ENCODE results near the gene POLR3E.

POLR3E gene, protein sequence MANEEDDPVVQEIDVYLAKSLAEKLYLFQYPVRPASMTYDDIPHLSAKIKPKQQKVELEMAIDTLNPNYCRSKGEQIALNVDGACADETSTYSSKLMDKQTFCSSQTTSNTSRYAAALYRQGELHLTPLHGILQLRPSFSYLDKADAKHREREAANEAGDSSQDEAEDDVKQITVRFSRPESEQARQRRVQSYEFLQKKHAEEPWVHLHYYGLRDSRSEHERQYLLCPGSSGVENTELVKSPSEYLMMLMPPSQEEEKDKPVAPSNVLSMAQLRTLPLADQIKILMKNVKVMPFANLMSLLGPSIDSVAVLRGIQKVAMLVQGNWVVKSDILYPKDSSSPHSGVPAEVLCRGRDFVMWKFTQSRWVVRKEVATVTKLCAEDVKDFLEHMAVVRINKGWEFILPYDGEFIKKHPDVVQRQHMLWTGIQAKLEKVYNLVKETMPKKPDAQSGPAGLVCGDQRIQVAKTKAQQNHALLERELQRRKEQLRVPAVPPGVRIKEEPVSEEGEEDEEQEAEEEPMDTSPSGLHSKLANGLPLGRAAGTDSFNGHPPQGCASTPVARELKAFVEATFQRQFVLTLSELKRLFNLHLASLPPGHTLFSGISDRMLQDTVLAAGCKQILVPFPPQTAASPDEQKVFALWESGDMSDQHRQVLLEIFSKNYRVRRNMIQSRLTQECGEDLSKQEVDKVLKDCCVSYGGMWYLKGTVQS

DNA sequence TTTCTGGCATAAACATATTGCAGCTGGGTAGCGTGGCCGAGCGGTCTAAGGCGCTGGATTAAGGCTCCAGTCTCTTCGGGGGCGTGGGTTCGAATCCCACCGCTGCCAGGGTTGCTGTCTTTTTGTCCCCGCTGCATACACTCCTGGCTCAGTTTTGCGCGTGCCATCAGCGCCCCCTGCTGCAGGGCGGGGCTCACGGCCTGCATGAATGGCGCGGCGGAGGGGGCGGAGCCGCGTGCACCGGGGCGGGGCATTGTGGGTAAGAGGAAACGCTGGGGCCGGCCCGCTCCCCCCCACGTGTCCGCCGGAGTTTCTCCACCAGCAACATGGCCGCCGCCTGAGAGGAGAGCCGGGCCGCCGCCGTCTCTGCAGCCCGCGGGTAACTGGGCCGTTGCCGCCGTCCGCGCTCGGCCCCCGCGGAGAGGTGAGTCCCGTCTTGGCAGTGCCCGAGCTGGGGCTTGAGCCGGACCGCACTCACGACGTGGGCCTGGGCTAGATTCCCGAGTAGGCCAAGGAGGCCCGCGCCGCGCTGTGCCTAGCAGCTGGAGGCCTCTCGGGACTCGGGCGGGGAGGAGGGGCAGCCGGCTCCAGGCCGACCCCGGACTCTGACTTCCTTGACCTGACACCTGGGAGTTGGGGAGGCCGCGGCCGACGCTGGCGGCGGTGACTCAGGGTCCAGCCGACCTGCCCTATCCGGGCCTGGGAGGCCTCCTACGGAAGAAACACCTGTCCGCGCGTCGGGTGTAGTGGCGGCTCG lies at the start of gene POLR3E:
TSS of gene POLR3E (plus strand) at position 296 of the 757 bp plus-strand sequence. CDS start 5,560 bp downstream, outside the sequence.
- no peak for FAIRE-seq

DNA sequence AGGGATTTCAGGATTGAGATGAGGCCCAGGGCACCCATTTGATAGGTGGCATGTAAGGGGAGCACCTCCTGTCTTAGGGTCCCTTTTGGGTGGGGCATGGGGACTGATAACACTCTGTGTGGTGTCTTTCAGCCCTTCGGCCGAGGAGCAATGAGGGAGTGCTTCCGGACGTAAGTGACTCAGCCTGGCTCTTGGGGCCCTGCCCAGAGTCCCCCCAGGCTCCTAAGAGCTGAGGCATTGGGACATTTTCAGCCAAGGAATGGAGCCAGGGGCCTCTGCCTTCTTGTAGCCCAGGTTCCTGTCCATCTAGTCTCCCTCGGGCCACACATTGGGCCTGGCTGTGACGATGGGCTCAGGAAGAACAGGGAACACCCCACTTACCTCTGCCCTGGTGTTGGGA lies 46.7 kb upstream of the POLR3E start:
- no peak for FAIRE-seq

DNA sequence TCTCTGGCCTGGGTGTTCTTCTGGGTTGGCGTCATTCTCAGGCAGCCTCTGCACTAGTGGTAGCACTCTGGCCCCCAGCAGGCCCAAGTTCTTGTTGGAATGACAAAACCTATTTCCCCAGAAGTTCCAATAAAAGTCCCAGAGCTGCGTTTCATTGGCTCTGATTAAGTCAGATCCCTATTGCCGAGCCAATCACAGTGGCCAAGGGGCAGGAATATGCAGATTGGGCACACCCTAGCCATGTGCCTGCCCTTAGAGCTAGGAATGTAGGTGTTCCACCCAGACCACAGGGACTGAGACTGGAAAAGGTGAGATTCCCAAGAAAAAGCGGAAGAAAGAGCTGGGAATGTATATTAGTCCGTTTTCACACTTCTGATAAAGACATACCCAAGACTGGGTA lies 44.9 kb upstream of the POLR3E start:
- no peak for FAIRE-seq

DNA sequence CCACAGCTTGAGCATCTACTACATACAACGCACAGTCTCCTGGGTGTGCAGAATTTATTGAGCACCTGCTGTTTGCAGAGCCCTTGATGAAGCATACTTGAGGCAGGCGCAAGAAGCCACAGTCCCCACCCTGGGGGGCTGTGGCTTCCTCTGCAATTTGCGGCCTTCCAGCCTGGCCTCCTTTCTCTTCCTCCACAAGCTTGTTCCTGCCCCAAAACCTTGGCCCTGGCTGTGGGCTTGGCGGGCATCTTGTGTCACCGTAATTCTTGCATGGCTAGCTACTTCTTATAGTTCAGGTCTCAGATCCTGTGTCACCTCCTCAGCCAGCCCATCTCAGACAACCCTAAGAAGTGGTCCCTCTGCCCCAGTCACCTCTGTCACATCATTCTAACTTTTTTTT lies 43.9 kb upstream of the POLR3E start:
- no peak for FAIRE-seq

DNA sequence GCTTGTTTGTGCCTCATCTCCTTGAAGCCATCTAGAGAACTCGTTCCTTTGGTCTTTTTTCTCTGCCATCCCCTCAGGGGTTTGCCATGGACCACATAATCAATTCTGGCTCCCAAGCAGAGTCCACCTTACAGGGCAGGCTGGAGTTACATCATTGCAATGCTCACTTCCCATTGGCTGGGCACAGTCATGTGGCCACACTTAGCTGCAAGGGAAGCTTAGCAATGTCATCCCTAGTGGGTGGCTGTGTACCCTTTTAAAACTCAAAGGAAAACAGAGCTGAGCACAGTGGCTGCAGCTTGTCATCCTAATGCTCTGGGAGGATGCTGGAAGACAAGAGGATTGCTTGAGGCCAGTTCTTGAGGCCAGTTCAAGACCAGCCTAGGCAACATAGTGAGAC lies 41.9 kb upstream of the POLR3E start:
- FAIRE-seq: no peak

DNA sequence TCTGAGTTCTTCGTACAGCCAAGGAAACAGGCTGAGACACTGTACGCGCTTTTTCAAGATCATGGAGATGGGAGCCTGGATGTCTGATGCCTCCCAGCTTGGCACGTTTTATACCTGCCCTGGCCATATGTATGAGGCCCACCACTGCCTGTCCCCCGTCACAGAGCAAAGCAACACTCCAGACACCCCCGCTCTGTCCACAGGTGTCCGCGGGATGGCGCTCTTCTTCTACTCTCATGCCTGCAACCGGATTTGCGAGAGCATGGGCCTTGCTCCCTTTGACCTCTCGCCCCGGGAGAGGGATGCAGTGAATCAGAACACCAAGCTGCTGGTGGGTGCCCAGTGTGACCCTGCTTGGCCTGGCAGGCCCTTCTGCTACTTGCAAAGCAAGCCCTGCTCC lies 39.8 kb upstream of the POLR3E start:
- no peak for FAIRE-seq

DNA sequence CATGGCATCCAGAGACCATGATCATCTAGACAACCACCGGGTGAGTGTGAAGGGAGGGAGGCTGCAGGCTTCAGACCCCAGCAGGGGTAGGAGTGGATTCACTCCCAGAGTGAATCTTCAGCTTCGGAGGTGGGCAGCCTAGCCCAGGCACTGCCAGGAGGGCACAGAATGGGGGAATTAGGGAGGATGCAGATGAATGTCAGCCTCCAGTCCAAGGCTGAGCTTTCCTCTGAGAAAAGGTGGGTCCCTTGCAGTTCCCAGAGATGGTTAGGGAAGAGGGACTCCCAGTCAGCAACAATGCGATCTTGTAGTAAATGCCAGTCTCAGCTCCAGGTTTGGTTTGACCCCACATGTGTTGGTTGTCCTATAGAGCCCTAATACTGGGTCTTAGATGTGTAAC lies 36.7 kb upstream of the POLR3E start:
- FAIRE-seq: no peak

DNA sequence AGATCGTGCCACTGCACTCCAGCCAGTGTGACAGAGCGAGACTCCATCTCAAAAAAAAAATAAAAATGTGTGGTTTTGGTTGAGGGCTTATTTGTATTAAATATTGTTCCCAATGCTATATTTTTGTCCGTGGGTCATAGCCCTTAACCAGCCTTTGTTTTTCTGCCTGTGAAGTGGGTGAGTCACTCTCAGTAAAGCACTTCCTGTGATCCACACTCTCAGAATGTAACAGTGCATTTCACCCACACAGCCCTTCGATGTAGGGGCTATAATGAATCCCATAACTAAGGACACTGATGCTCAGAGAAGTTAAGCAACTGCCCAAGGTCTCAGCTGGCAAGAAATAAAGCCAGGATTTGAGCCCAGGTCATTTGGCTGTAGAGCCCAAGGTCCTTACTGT lies 34.7 kb upstream of the POLR3E start:
- no peak for FAIRE-seq

DNA sequence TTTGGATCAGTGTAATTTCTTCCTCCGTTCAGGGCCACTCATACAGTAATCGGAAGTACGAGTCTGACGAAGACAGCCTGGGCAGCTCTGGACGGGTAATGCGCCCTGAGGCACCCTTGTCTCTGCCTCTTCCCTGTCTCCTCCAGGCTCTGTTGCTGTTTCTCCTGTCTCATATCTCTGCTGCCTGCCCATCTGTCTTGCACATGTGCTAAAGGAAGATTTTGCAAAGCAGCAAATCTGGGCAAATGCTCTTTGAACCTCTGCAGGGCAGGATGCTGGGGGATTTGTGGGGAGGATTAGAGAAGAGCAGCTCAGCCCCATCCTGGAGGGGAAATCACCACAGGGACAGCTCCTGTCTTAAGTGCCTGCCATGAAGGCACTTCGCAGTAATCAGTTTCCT lies 32.4 kb upstream of the POLR3E start:
- FAIRE-seq: no peak

DNA sequence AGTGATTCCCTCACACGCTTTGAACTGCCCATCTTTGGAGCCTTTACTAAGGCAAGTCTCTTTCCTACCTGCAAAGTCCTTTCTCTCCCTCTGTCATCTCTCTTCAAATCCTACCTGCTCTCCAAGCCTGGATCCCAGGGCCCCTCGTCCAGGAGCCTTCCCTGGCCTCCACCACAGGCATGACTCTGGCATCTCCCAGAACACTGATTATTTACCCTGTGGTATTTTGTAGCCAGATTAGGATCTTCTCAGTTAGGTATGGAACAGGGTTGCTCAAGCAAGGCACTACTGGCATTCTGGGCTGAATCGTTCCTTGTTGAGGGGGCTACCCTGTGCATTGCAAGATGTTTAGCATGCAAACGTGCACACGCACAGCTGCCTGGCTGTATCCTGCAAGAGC lies 31.9 kb upstream of the POLR3E start:
- FAIRE-seq: no peak

DNA sequence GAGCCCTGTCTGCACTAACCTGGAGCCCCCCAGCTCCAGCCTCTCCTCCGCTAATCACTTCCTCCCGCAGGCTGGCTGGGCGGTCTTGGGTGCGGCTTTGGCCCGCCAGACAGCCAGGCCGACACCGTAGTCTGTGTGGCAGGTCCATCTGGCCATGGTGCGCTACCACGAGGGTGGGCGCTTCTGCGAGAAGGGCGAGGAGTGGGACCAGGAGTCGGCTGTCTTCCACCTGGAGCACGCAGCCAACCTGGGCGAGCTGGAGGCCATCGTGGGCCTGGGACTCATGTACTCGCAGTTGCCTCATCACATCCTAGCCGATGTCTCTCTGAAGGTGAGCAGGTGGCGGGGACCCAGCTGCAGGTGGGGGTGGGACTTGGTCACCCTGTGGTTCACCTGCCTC lies 30.7 kb upstream of the POLR3E start:
- FAIRE-seq: no peak

DNA sequence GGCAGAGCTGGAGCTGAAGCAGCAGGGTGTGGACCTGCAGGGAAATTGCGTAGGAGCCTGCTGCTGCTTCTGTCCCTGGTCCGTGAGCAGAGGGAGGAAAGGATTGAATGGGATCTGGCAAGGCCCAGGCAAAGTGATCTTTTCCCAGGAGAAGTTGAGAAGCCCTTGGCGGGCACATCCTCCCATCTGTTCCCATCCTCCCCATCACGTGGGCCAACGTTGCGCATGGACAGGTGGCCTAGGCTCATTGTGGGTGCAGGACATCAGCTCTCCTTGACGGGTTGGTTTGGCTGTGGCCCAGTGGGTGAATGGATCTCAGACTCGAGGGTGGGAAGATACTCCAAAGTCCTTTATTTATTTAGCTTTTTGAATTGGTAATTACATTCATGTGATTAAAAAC lies 29.4 kb upstream of the POLR3E start:
- FAIRE-seq: no peak

DNA sequence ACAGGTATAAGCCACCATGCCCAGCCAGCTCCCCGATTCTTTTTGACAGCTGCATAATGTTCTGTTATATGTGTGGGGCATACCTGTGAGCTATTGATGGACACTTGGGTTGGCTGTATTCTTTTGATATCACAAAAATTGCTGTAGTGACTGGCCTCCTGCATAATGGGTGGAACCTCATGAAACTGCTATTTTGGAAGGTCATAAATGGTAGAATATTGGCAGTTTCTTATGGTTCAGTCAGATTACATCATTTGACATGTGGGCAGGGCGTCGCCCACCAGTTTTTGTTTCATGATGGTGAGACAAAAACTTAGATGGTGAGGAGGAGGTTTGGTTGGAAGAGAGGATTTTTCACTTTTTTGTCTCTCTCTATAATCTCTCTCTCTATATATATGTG lies 26.7 kb upstream of the POLR3E start:
- FAIRE-seq: no peak

DNA sequence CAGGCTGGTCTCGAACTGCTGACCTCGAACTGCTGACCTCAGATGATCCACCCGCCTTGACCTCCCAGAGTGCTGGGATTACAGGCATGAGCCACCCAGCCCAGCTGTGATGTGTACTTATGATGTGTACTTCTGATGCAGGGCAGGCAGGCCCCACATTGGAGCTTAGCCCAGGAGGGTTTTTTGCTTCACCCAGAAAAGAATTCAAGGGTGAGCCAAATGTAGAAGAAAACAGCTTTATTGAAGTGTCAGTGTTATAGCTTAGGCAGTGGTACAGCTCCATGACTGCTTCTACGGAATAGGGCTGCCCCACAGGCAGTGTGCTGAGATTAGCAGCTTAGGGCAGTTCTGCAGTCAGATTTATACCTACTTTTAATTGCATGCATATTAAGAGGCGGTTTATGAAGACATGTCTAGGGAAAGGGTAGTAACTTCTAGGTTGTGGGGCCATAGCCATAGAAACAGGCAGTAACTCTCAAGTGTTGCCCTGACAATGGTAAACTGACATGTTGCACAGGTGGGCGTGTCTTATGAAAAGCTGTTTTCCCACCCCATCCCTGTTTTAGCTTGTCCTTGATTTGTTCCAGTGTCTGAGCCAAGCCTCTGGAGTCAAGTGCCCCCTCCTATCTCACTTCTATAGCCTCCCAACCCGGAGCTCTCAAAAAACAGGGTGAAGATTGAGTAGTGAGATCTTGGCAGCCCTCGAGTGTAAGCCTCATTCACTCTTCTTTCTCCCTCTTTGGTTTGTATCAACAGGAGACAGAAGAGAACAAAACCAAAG lies 24.1 kb upstream of the POLR3E start:
- no peak for FAIRE-seq

DNA sequence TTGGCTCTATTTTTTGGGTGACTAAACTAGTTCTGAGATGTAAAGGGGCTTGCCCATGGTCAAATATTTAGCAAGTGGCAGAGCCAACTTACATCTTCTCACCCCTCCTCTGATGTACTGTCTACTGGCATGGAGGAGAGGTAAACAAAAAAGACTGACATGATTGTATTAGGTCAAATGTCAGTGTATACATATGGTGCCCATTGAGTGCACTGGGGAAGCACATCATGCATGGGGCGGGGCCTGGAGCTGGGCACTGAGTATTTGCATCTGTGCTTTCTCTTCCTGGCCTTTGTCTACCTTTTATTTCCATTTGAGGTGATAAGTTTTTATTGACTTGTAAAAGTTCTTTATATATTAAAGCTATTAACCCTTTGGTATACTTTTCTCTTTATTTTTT lies 22.3 kb upstream of the POLR3E start:
- FAIRE-seq: no peak

DNA sequence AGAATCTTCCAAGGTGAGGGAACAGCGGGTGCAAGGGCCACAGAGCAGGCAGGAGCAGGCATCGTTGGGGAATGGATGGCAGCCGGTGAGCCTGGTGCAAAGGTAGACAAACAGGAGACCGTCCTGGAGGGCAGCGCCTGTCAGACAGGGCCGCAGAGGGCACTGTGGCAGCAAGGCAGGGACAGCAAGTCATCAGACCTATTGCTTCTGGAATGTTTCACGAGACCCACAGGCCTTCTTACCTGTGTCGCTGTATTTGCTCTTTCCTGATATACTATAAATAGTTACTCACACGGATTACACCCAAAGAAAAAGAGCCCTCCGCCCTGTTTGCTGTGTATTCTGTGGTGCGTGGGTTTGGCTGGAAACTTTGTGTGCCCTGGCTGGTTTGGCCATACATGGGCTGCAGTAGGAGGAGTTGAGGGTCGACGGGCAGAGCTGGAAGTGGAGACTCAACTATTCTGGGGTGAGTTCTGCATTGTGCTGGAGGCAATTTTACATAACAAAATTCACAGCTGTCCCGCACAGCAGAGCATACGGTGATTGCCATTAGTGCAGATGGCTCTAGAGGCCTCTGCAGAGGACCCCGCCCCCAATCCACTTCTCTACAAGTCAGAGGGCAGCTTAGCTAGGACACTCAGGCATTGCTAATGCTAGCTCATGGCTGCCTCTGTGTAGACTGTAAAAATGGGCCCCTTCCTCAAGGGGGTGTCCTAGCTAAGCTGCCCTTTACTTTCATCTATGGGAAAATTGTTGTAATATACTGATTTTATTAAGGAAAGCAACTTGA lies 18.6 kb upstream of the POLR3E start:
- FAIRE-seq: no peak

DNA sequence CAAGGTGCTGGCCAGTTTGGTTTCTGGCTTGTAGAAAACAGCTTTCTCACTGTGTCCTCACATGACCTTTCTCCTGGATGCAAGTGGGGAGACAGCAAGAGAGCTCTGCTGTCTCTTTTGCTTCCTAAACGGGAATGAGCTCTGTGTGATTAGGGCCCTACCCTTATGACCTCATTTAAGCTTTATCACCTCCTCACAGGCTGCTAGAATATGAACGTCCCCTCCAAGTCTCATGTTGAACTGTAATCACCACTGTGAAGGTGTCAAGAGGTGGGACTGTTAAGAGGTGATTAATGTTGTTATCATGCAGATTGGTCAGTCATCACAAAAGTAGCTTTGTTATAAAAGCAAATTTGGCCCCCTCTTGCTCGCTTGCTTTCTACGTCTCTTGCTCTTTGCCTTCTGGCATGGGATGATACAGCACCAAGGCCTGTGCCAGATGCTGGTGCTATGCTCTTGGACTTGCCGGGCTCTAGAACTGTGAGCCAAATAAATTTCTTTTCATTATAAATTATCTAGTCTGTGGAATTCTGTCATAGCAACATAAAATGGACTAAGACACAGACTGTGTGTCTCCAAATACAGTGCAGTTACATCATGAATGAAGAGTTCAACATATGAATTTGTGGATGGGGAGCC lies 14.8 kb upstream of the POLR3E start:
- no peak for FAIRE-seq

DNA sequence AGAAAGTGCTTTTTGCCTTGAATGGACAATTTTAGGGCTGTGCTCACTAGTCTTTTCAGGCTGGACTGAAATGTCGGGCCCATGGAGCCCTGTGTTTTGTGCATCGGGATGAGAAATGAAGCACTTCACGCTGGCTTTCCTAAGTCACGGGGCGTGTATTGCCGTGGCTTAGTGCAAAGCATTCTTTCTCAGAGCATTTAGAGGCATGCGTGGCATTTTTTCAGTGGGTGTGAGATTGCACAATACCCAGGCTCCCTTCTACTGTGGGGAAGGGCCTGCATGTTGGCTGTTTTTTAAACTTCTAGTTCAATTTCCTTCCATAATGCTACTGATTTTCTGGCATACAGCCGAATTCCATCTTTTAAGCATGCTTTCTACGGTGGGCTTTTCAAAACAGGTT lies 12.6 kb upstream of the POLR3E start:
- FAIRE-seq: no peak

DNA sequence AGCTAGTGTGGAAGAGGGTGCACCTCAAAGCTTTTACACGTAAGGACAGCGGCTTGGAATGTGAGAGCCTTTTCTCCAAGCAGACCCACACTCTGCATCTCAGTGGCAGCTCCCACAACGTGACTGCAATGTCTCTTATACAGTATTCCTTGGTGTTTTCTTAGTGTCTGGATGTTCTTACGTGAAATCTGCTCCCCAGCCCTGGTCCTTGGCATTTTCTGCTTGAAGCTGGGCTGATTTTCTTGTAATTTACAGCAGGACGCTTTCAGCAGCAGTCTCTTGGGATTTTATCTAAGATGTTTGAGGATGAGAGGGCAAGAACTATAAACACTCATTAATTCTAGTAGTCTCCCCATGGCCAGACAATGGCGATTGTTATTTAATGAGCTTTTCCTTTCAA lies 12.1 kb upstream of the POLR3E start:
- no peak for FAIRE-seq

DNA sequence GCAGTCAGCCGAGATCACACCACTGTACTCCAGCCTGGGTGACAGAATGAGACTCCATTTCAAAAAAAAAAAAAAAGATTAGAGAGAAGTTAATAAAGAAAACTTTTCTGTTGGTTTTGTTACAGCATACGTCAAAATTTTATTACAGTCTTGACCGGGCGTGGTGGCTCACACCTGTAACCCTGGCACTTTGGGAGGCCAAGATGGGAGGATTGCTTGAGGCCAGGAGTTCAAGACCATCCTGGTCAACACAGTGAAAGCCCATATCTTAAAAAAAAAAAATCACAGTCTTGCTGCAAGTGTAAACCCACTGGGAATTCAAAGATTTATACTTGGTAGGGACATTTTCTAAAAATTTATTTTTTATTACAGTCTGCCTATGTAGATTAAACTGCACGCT lies 6.2 kb upstream of the POLR3E start:
- FAIRE-seq: no peak

DNA sequence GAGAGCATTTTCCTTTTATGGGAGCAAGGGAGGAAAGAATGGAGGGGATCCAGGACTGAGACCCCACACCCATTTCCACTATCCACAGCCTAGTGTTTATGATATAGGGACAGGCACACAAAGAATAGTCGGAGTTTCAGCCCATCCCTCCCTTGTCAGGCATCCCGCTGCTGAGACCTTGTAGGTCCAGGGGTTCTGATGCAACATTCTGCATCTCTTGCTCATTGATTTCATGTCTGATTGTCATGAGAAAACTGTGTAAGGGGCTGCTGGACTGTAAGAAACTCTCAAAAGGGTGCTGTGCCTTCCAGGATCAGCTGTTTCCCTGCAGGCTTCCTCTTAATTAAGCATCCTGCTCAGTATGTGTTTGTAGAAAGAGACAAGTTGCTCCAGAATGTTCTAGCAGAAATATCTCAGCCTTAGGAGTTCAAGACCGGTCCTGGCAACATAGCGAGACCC lies 5.3 kb upstream of the POLR3E start:
- FAIRE-seq: no peak

DNA sequence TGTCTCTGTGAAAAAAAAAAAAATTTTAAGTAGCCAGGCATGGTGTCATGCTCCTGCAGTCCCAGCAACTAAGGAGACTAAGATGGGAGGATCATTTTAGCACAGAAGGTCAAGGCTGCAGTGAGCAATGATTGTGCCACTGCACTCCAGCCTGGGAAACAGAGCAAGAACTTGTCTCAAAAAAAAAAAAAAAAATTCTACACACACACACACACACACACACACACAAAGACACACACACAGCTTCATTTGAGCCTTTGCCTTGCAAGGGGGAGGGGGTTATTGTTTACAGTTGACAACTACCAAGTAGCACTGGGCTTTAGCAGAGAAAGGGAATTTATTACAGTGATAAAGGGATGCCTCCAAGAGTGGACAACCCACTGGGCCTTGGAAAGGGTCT lies 4.9 kb upstream of the POLR3E start:
- FAIRE-seq: no peak
